GM12872 (cell line): ENCODE results near the gene PIK3R4.

Experiments
- CTCF ChIP-seq: IDR thresholded peaks from 3 replicates; pipeline ENCODE4 v1.5.1; 2011; ENCODE audit warnings: low read depth, mild to moderate bottlenecking, low read length, moderate library complexity; ENCODE audit not compliant: insufficient read depth

PIK3R4 gene

DNA sequence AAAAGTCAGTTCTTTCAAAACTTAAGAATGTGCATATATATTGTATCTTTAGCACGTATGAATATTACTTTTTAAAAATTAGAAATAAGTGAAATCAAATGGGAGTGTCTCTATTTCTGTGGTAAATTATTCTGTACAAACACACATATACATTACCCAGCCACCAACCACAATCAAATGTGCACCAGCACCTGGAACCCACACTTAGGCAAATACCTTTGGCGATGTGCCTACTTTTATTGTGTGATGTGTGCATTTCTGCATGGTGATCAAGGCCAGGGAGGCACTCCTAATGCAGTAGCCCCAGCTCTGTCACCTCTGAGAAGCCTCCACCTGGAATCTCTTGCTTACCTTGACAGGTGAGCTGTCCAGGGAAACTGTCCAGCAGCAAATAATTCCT lies 76.9 kb downstream of the PIK3R4 start:
- no peak for TF ChIP-seq CTCF

- no peak for TF ChIP-seq CTCF
Measured at GRCh38 chr3:130663092-130663491, 83.5 kb downstream of the PIK3R4 start.

DNA sequence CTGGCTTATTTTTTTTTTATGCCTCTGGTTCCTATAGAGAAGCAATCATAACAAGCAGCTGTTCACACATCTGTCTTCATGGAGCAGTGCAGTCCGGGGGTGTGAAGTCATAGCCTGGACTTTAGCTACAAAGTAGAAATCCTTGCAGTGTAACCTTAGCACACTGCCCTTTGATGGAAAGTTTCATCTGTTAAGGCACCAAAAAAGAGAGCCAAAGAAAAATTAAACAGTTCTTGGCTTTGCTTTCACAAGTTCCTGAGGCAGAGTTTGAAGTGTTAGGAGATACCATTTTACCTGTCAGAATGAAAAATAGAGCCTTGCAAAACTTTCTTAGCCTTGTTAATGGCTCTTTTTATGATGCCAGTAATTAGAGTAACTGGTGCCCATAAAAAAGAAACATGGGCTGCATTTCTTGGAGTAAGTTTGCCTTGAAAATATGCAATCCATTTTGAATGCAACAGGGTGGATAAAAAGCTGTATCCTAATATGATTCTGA lies 84.1 kb downstream of the PIK3R4 start:
- no peak for TF ChIP-seq CTCF

DNA sequence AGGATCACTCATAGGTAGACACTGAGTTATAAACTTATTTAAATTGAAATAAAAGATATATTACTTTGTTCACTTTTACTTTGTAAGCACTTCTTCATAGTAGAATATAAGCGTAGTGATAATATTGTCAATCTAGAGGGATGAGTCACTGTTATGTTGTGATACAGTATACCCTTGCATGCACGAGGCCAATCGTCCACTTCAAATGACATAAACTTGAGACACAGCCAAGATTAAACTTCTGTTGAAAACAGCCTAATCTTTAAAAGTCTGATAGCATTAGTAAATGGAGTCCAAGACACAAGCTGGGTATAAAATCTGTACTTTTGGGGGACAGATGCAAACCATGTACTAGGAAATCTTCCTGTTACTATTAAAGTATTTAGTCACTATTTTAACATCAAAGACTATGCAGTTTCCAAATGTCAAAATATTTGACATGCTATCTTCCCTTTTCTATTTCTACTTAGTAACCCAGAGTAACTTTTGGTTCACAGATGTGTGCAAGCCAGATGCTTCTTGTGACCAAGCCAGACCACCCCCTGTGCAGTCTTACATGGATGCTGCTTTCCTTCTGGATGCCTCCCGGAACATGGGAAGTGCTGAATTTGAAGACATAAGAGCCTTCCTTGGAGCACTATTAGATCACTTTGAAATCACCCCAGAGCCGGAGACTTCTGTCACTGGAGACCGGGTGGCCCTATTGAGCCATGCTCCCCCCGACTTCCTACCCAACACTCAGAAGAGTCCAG lies 85.3 kb downstream of the PIK3R4 start:
- no peak for TF ChIP-seq CTCF

GRCh38 chr3:130659911-130660310 lies 86.7 kb downstream of the PIK3R4 start:
- TF ChIP-seq CTCF, result no peak

- no peak for TF ChIP-seq CTCF
Measured at GRCh38 chr3:130658678-130659077, 88.0 kb downstream of the PIK3R4 start.

DNA sequence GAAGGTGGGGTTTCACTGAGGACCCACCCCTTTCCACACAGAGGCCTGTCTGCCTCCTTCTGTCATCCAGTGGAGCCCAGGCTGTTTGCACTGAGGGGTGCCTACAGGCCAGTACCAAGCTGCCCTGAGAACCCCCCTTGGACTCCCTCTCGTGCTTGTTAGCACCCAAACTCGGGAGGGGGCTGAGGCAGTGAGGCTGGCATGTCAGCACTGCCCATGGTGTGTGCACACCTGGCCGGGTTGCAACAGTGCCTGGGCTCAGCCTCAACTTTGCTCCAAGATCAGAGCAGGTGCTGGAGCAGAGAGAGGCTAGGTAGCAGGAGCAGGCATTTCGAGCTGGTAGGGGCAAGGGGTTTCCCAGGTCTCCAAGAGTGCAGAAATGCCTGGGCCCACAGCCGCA lies 90.0 kb downstream of the PIK3R4 start:
- TF ChIP-seq CTCF, result no peak

DNA sequence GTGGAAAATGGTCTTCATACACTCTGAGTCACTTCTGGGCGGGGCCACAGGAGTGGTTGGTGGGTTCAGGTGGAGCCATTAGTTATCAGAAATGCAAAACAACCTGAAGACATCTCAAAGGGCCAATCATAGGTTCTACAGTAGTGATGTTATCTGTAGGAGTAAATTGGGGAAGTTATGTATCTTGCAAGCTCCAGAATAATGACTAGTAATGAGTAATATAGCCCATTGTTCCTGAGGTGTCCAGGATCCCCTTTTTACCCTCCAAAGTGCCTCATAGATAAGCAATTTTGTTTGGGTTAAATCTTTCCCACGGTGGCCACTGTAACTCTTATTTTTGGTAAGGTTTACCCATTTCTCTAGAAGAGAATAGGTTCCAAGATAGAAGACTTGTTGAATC lies 91.7 kb downstream of the PIK3R4 start:
- no peak for TF ChIP-seq CTCF
